AG09319 (cell line): ENCODE results near the gene ITPRID2.

Experiments used
- DNase-seq: peaks from one replicate; pipeline ENCODE4 v3.0.0-alpha.2; 2010; ENCODE audit warnings: low read depth; ENCODE audit errors: extremely low read depth
- CTCF ChIP-seq: IDR thresholded peaks from 2 replicates; pipeline ENCODE4 v1.5.1; 2011; ENCODE audit warnings: low read depth, mild to moderate bottlenecking, inconsistent platforms, low read length, moderate library complexity

The ITPRID2 gene

GRCh38 chr2:181944164-181944913 lies 52.8 kb downstream of the ITPRID2 start:
- TF ChIP-seq CTCF, result no peak
- no peak for DNase-seq

- no peak for DNase-seq
- no peak for TF ChIP-seq CTCF
Measured at GRCh38 chr2:181944914-181945291, 53.4 kb downstream of the ITPRID2 start.

GRCh38 chr2:181946444-181947127 lies 55.1 kb downstream of the ITPRID2 start:
- no peak for DNase-seq
- TF ChIP-seq CTCF, result no peak

- no peak for DNase-seq
- TF ChIP-seq CTCF, result no peak
Measured at GRCh38 chr2:181947273-181947672, 55.7 kb downstream of the ITPRID2 start.

GRCh38 chr2:181948227-181948626 lies 56.7 kb downstream of the ITPRID2 start:
- DNase-seq, result no peak

GRCh38 chr2:181949047-181949446 lies 57.5 kb downstream of the ITPRID2 start:
- DNase-seq, result no peak
- TF ChIP-seq CTCF, result no peak

More at GRCh38 chr2:181948227-181948626, 56.7 kb downstream of the ITPRID2 start:
- TF ChIP-seq CTCF, result no peak
